ENCODE results near the gene ZSCAN16.

DNA sequence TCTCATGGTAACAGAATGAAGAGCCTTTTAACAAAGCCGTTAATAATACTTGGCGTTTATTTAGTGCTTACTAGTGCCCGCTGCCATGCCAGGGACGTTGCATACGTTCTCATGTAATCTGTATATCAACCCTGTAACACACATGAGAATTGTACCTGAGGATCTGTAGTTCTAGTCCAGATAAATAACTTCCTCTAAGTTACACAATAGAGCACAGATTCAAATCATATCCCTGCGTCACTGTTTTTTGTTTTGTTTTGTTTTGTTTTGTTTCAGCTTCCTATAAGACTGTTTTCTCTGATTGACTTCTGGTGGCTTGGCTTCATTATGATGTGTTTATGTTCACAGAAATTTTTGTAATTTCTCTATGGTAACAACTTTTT, 553 bp downstream of the ZSCAN16 start:
- TF ChIP-seq EZH2 (IDR thresholded peaks at IDR 0.05; ENCODE audit: borderline replicate concordance, insufficient read depth, low read depth, low read length, poor library complexity, severe bottlenecking), result no peak
- TF ChIP-seq, protein P1, sequence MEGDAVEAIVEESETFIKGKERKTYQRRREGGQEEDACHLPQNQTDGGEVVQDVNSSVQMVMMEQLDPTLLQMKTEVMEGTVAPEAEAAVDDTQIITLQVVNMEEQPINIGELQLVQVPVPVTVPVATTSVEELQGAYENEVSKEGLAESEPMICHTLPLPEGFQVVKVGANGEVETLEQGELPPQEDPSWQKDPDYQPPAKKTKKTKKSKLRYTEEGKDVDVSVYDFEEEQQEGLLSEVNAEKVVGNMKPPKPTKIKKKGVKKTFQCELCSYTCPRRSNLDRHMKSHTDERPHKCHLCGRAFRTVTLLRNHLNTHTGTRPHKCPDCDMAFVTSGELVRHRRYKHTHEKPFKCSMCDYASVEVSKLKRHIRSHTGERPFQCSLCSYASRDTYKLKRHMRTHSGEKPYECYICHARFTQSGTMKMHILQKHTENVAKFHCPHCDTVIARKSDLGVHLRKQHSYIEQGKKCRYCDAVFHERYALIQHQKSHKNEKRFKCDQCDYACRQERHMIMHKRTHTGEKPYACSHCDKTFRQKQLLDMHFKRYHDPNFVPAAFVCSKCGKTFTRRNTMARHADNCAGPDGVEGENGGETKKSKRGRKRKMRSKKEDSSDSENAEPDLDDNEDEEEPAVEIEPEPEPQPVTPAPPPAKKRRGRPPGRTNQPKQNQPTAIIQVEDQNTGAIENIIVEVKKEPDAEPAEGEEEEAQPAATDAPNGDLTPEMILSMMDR (IDR thresholded peaks at IDR 0.05), result no peak

Measured in B cell (primary cell).